Astrocyte of the spinal cord (primary cell): ENCODE measurements around the gene SLC17A4.

Source experiments
- DNase-seq: peaks from one replicate; pipeline ENCODE4 v3.0.0; 2011; ENCODE audit warnings: low read depth, low spot score
- H3K4me3 ChIP-seq: 2 replicates; pipeline ENCODE4 v1.5.1; 2011; ENCODE audit warnings: low read depth, mild to moderate bottlenecking, low read length, moderate library complexity
- CTCF ChIP-seq: IDR thresholded peaks from 2 replicates; pipeline ENCODE4 v1.5.1; 2012; ENCODE audit warnings: low read depth, mild to moderate bottlenecking, low read length, inconsistent platforms
- in situ Hi-C: cut with HindIII; loops from 2 replicates; pipeline ENCODE4 v1.10.0; 2017; ENCODE audit warnings: low sequenced_read_pairs

The SLC17A4 gene

GRCh38 chr6:25821341-25821740 is 66.8 kb downstream of the SLC17A4 start:
- DNase-seq, result no peak
- in situ Hi-C loops, result no loop called here
- TF ChIP-seq CTCF, result no peak
- H3K4me3 ChIP-seq, result no peak overlapping the region

DNA sequence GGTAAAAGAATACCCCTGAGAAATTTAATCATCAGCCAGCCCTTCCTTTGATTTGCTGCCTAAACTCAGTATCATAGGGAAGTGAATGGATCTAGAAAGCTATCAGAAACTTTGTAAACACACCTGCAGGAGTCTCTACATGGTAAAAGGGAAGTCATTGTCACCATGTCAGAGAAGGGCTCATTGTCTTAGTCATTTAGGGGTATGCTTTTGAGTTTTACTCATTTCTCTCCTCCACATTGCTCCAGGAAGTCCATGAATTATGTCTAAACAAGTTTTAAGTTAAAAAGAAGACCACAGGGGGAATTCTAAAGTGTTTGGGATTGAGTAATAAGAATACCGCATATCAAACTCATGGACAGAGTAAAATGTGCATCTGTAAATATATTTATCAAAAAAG is 74.8 kb downstream of the SLC17A4 start:
- DNase-seq, result no peak
- in situ Hi-C loops, result no loop called here
- H3K4me3 ChIP-seq, result no peak overlapping the region
- TF ChIP-seq CTCF, result no peak

DNA sequence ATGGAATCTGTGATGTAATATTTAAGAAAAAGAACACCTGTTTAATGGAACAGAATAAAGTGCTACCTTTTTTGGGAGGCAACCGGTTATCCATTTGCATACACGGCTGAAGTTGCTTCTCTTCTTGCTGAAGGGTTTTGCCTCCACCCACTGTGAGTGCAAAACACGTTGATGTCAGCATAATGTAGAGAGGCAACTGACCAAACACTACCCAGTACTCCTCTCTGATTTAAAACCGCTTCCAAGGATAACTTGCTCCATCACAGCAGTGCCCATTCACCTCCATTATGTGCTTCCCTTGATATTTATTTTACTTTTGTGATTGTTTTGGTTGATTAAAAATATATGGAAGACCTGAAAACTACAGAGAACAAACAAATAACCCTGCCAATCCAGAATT is 75.9 kb downstream of the SLC17A4 start:
- no peak for TF ChIP-seq CTCF
- DNase-seq, result no peak
- no peak overlapping the region for H3K4me3 ChIP-seq
- in situ Hi-C loops, result no loop called here
